GM23338 (cell line): ENCODE data around the gene CA7.

Experiments
- CREB1 ChIP-seq: fragments of 250-450 bp; sonication (Bioruptor Pico); IDR thresholded peaks from 2 replicates; pipeline ENCODE4 v1.5.0; 2020; ENCODE audit warnings: low read depth, mild to moderate bottlenecking, moderate library complexity
- EZH2 ChIP-seq: fragments of 200-600 bp; sonication (generic); IDR thresholded peaks from one replicate; pipeline ENCODE4 v1.8.0; 2017; ENCODE audit warnings: antibody characterized with exemption, mild to moderate bottlenecking, low read depth; ENCODE audit not compliant: unreplicated experiment
- POLR2AphosphoS5 ChIP-seq: IDR thresholded peaks from 2 replicates; pipeline ENCODE4 v1.6.1; 2016; ENCODE audit warnings: antibody characterized with exemption, low read depth
- TF ChIP-seq, protein P1 (sequence below), 2 experiments: fragments of 200-600 bp in 1 of 2; sonication (generic) in 1 of 2; conservative IDR thresholded peaks; 2 replicates each; pipeline versions ENCODE4 v1.5.1 to v1.6.1; 2016 to 2017; ENCODE audit warnings: antibody characterized with exemption in 2 of 2, low read depth in 2 of 2, mild to moderate bottlenecking in 2 of 2, moderate library complexity in 1 of 2
- TF ChIP-seq, protein P2 (sequence below): IDR thresholded peaks from 2 replicates; pipeline ENCODE4 v1.6.1; 2016; ENCODE audit warnings: antibody characterized with exemption

DNA sequence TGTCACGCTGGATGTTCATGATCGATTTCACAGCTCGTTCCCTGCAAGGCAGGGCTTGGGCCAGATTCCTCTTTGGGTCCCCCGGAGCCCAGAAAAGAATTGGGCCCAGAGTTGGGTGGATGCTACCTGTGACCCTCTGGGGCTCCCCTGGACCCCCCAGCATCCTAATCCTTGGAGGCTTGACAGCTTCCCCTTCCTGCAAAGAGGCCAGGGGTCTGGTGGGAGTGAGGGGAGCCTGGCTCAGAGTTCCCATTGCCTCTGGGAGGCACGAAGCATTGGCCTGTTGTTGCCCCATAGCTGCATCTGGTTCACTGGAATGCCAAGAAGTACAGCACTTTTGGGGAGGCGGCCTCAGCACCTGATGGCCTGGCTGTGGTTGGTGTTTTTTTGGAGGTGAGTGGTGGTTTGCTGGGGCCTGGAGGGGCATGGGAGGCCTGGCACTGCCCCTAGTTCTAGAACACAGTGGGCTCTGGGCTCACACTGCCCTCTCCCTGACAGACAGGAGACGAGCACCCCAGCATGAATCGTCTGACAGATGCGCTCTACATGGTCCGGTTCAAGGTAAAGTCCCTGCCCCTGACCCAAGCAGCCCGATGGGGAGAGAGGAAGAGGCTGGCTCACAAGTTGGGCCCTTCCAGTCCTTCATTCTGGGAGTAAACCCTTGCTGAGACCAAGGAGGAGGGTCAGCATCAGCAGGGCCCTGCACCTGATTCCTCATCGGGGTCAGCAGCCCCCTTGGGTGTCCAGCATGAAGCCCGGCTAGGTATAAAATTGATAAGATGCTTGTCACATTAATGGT lies 7.2 kb downstream of the CA7 start:
- TF ChIP-seq, protein P1, sequence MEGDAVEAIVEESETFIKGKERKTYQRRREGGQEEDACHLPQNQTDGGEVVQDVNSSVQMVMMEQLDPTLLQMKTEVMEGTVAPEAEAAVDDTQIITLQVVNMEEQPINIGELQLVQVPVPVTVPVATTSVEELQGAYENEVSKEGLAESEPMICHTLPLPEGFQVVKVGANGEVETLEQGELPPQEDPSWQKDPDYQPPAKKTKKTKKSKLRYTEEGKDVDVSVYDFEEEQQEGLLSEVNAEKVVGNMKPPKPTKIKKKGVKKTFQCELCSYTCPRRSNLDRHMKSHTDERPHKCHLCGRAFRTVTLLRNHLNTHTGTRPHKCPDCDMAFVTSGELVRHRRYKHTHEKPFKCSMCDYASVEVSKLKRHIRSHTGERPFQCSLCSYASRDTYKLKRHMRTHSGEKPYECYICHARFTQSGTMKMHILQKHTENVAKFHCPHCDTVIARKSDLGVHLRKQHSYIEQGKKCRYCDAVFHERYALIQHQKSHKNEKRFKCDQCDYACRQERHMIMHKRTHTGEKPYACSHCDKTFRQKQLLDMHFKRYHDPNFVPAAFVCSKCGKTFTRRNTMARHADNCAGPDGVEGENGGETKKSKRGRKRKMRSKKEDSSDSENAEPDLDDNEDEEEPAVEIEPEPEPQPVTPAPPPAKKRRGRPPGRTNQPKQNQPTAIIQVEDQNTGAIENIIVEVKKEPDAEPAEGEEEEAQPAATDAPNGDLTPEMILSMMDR (conservative IDR thresholded peaks at IDR 0.05; ENCODE audit: low read depth in 2 of 2), result 0 out of 4 replicates have a peak, but pooled peaks of 1 of the 2 experiments have one; percentile 16
- TF ChIP-seq EZH2 (no peak), CREB1 (CRISPR knock-in tag) (no peak), POLR2AphosphoS5 (no peak)
- TF ChIP-seq, protein P2, sequence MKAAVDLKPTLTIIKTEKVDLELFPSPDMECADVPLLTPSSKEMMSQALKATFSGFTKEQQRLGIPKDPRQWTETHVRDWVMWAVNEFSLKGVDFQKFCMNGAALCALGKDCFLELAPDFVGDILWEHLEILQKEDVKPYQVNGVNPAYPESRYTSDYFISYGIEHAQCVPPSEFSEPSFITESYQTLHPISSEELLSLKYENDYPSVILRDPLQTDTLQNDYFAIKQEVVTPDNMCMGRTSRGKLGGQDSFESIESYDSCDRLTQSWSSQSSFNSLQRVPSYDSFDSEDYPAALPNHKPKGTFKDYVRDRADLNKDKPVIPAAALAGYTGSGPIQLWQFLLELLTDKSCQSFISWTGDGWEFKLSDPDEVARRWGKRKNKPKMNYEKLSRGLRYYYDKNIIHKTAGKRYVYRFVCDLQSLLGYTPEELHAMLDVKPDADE, result no peak
